H1 (cell line): Measurements from ENCODE around the gene ELOVL6. TPM values are rescaled to one million over a fixed set of nuclear protein-coding genes. Genes with fewer than 3 reads are reported as not detected.

Experiments
- BACH1 ChIP-seq: IDR thresholded peaks from 2 replicates; pipeline ENCODE4 v1.6.1; 2012; ENCODE audit warnings: low read length, improper control_type of control experiment
- BCL11A ChIP-seq, 2 experiments: IDR thresholded peaks; one replicate each; pipeline ENCODE4 v1.6.1; 2011; ENCODE audit warnings: low read depth in 2 of 2, low read length in 2 of 2, mild to moderate bottlenecking in 2 of 2
- BRCA1 ChIP-seq: IDR thresholded peaks from 2 replicates; pipeline ENCODE4 v1.6.1; 2012; ENCODE audit warnings: low read depth, low read length, improper control_type of control experiment
- CBX5 ChIP-seq: fragments of 300-800, 300-1000 bp; sonication (generic); IDR thresholded peaks from 2 replicates; pipeline ENCODE4 v1.7.1; 2016; ENCODE audit warnings: antibody characterized with exemption, low read length, low read depth
- EP300 ChIP-seq, 2 experiments: IDR thresholded peaks; 1 replicate in 1 of 2; 2 replicates in 1 of 2; pipeline ENCODE4 v1.6.1; 2011 to 2012; ENCODE audit warnings: low read depth in 2 of 2, low read length in 2 of 2, mild to moderate bottlenecking in 2 of 2, borderline replicate concordance in 1 of 2, inconsistent platforms in 1 of 2, moderate library complexity in 1 of 2
- HDAC6 ChIP-seq: IDR thresholded peaks from one replicate; pipeline ENCODE4 v1.7.1; 2012; ENCODE audit warnings: low read depth, mild to moderate bottlenecking, inconsistent platforms, low read length, moderate library complexity
- JUND ChIP-seq: IDR thresholded peaks from 2 replicates; pipeline ENCODE4 v1.6.1; 2011; ENCODE audit warnings: mild to moderate bottlenecking, improper control_type of control experiment, low read length
- KDM1A ChIP-seq: fragments of 200-600, 300-600 bp; sonication (generic); IDR thresholded peaks from 2 replicates; pipeline ENCODE4 v1.7.1; 2016; ENCODE audit warnings: mild to moderate bottlenecking, low read length, borderline replicate concordance
- KDM5A ChIP-seq: fragments of 200-600 bp; IDR thresholded peaks from 2 replicates; pipeline ENCODE4 v1.7.1; 2012; ENCODE audit warnings: mild to moderate bottlenecking, low read length, inconsistent platforms, mixed read lengths
- MAFK ChIP-seq: IDR thresholded peaks from 2 replicates; pipeline ENCODE4 v1.6.1; 2012; ENCODE audit warnings: low read depth, mild to moderate bottlenecking, improper control_type of control experiment, low read length
- NANOG ChIP-seq: IDR thresholded peaks from 2 replicates; pipeline ENCODE4 v1.6.1; 2011; ENCODE audit warnings: low read length, low read depth, mild to moderate bottlenecking, inconsistent platforms; ENCODE audit not compliant: insufficient read depth, poor library complexity, severe bottlenecking
- NRF1 ChIP-seq: IDR thresholded peaks from 2 replicates; pipeline ENCODE4 v1.6.1; 2011; ENCODE audit warnings: mild to moderate bottlenecking, low read depth, low read length, improper control_type of control experiment
- PHF8 ChIP-seq: fragments of 200-600 bp; sonication (generic); conservative IDR thresholded peaks from 2 replicates; pipeline ENCODE4 v1.7.1; 2012; ENCODE audit warnings: low read depth, mild to moderate bottlenecking, inconsistent platforms, low read length, moderate library complexity
- SP1 ChIP-seq: IDR thresholded peaks from 2 replicates; pipeline ENCODE4 v1.6.1; 2011; ENCODE audit warnings: low read depth, low read length
- TAF1 ChIP-seq: IDR thresholded peaks from 2 replicates; pipeline ENCODE4 v1.6.1; 2011; ENCODE audit warnings: mild to moderate bottlenecking, low read depth, low read length
- polyA plus RNA-seq, 7 experiments: library from polyadenylated mRNA; depleted of rRNA in 3 of 7; stranded (reverse) in 5 of 7; unstranded in 2 of 7; fragments of >200 nt in 5 of 7; fragments of 200-250 nt in 2 of 7; gene quantifications; 1 replicate in 5 of 7; 2 replicates in 1 of 7; 4 replicates in 1 of 7; pipeline versions ENCODE4 v1.2.1 to v1.2.3, GENCODE V29; 2011 to 2013; ENCODE audit warnings: missing spikeins in 2 of 7, mixed read lengths in 2 of 7
- total RNA-seq: library from RNA; stranded (reverse); fragmentation: NEBNext Ultra II Directional; extraction: Animal tissue kit (Norgen Biotek cat#: 25700); gene quantifications from 2 replicates; pipeline ENCODE4 v1.2.1, GENCODE V29; 2021
- TF ChIP-seq, protein P1 (sequence below): IDR thresholded peaks from 2 replicates; pipeline ENCODE4 v1.6.1; 2012; ENCODE audit warnings: low read length, inconsistent platforms

The ELOVL6 gene
- total and polyA plus RNA-seq, 2 of the 8 experiments (the other 6 are each of a cell fraction or from before 2014, with no cell fraction given): 27.8 to 86.6 TPM

DNA sequence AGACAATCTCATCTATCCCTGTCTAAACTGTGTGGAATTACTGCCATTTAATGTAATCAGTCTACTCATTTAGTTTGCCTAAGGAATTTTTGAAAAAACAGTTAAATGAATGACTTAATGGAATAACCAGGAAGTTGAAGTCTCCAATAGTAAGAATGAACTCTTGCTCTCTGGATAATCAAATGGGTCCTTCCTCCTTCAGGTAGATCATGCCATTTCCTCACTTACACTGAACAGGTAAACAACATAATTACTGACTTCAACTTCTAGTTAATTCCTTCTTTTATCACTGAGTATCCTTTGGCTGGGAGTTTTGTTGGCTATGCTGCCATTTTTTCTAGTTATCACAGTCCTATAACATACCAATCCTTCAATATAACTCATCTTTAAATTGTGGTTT is 56.0 kb downstream of the ELOVL6 start (continued):
- TF ChIP-seq BACH1: no peak
- no peak for TF ChIP-seq PHF8
- no peak for TF ChIP-seq NRF1
- TF ChIP-seq KDM5A: no peak
- TF ChIP-seq, protein P1, sequence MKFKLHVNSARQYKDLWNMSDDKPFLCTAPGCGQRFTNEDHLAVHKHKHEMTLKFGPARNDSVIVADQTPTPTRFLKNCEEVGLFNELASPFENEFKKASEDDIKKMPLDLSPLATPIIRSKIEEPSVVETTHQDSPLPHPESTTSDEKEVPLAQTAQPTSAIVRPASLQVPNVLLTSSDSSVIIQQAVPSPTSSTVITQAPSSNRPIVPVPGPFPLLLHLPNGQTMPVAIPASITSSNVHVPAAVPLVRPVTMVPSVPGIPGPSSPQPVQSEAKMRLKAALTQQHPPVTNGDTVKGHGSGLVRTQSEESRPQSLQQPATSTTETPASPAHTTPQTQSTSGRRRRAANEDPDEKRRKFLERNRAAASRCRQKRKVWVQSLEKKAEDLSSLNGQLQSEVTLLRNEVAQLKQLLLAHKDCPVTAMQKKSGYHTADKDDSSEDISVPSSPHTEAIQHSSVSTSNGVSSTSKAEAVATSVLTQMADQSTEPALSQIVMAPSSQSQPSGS: no peak
- no peak for TF ChIP-seq MAFK
- TF ChIP-seq BRCA1: no peak
- TF ChIP-seq CBX5: no peak
- TF ChIP-seq JUND: no peak
- TF ChIP-seq SP1: no peak
- no peak for TF ChIP-seq TAF1
- no peak for TF ChIP-seq EP300 (IDR thresholded peaks at IDR 0.05; ENCODE audit: borderline replicate concordance in 1 of 2, low read depth in 2 of 2, low read length in 2 of 2)
- TF ChIP-seq HDAC6: no peak
- TF ChIP-seq NANOG: no peak
- TF ChIP-seq BCL11A (IDR thresholded peaks at IDR 0.05; ENCODE audit: low read depth in 2 of 2, low read length in 2 of 2): no peak
- TF ChIP-seq KDM1A: no peak
